H1 (cell line): ENCODE results near the gene LRTM2. TPM values are rescaled to one million over a fixed set of nuclear protein-coding genes. Genes with fewer than 3 reads are reported as not detected.

Experiments
- CTCF ChIA-PET: fragments of 300-600 bp; sonication (Branson Sonifier 250); formaldehyde crosslinking; loops from one replicate; lab custom pipeline; 2021; ENCODE audit not compliant: partially characterized antibody; lab: Charles Lee
- POLR2A ChIA-PET: fragments of 300-600 bp; sonication (Branson Sonifier 250); formaldehyde crosslinking; loops from one replicate; lab custom pipeline; 2021; ENCODE audit warnings: inconsistent platforms; ENCODE audit not compliant: partially characterized antibody; lab: Charles Lee
- DNase-seq, 2 experiments: peaks; one replicate each; pipeline versions ENCODE4 v3.0.0 to v3.0.0-alpha.2; 2010 to 2022; ENCODE audit warnings: low spot score in 2 of 2, low read depth in 1 of 2, mixed read lengths in 1 of 2
- FAIRE-seq: peaks from 2 replicates; lab custom pipeline; 2011; peaks lifted over from hg19 to GRCh38; lab: Jason Lieb, UNC
- H2AFZ ChIP-seq: 2 replicates; pipeline ENCODE4 v1.8.1; 2012; ENCODE audit warnings: low read length, inconsistent platforms
- H2AK5ac ChIP-seq: 2 replicates; pipeline ENCODE4 v1.6.1; 2013; ENCODE audit warnings: low read depth, low read length
- H2BK120ac ChIP-seq: replicated peaks from 2 replicates; pipeline ENCODE3; 2013; ENCODE audit warnings: low read depth, low read length, inconsistent platforms
- H2BK12ac ChIP-seq: 2 replicates; pipeline ENCODE4 v1.6.1; 2013; ENCODE audit warnings: low read depth, low read length
- H2BK15ac ChIP-seq: 2 replicates; pipeline ENCODE4 v1.6.1; 2013; ENCODE audit warnings: low read length
- H2BK20ac ChIP-seq: 2 replicates; pipeline ENCODE4 v1.6.1; 2013; ENCODE audit warnings: low read length
- H2BK5ac ChIP-seq: 2 replicates; pipeline ENCODE4 v1.6.1; 2013; ENCODE audit warnings: low read depth, low read length
- H3K14ac ChIP-seq: 2 replicates; pipeline ENCODE4 v1.6.1; 2013; ENCODE audit warnings: inconsistent platforms; ENCODE audit not compliant: insufficient read length
- H3K18ac ChIP-seq: 2 replicates; pipeline ENCODE4 v1.6.1; 2013; ENCODE audit warnings: low read length; ENCODE audit errors: extremely low read depth
- H3K23ac ChIP-seq: 2 replicates; pipeline ENCODE4 v1.6.1; 2013; ENCODE audit warnings: inconsistent platforms; ENCODE audit not compliant: insufficient read length
- H3K23me2 ChIP-seq: 2 replicates; pipeline ENCODE4 v1.6.1; 2013; ENCODE audit warnings: low read depth, low read length
- H3K27ac ChIP-seq: 2 replicates; pipeline ENCODE4 v1.6.1; 2011; ENCODE audit warnings: low read depth, low read length, inconsistent platforms
- H3K27me3 ChIP-seq, 4 experiments: replicated peaks in 1 of 4; 1 replicate in 1 of 4; 2 replicates in 3 of 4; pipeline versions ENCODE4 v1.6.1 to v1.8.1; 2011 to 2013; ENCODE audit warnings: low read length in 3 of 4, mild to moderate bottlenecking in 3 of 4, inconsistent platforms in 2 of 4, mixed read lengths in 2 of 4, moderate library complexity in 1 of 4; ENCODE audit not compliant: control insufficient read depth in 3 of 4, insufficient read depth in 3 of 4; ENCODE audit errors: extremely low read depth in 1 of 4
- H3K36me3 ChIP-seq, 4 experiments: 2 replicates each; pipeline versions ENCODE4 v1.6.1 to v1.8.1; 2011 to 2013; ENCODE audit warnings: mild to moderate bottlenecking in 4 of 4, low read length in 3 of 4, moderate library complexity in 2 of 4, control low read depth in 1 of 4, inconsistent platforms in 1 of 4; ENCODE audit not compliant: insufficient read depth in 4 of 4, control insufficient read depth in 2 of 4
- H3K4ac ChIP-seq: replicated peaks from 2 replicates; pipeline ENCODE3; 2013; ENCODE audit warnings: low read length, low read depth, mixed read lengths, inconsistent platforms; ENCODE audit not compliant: insufficient read length
- H3K4me1 ChIP-seq, 4 experiments: replicated peaks in 1 of 4; 1 replicate in 1 of 4; 2 replicates in 3 of 4; pipeline versions ENCODE4 v1.6.1 to v1.8.1; 2011 to 2013; ENCODE audit warnings: low read length in 3 of 4, inconsistent platforms in 2 of 4, mixed read lengths in 1 of 4; ENCODE audit not compliant: insufficient read depth in 4 of 4, control insufficient read depth in 3 of 4
- H3K4me2 ChIP-seq, 2 experiments: 2 replicates each; pipeline versions ENCODE4 v1.6.1 to v1.8.1; 2011 to 2013; ENCODE audit warnings: low read depth in 2 of 2, low read length in 2 of 2, control low read depth in 1 of 2, inconsistent platforms in 1 of 2, mild to moderate bottlenecking in 1 of 2; ENCODE audit not compliant: insufficient read depth in 1 of 2
- H3K4me3 ChIP-seq, 4 experiments: fragments of 200-600, 300-600 bp in 1 of 4; sonication (generic), shearing (Covaris generic), sonication (Bioruptor Twin) in 1 of 4; 2 replicates each; pipeline versions ENCODE4 v1.5.1 to v1.8.1; 2011 to 2016; ENCODE audit warnings: low read length in 4 of 4, low read depth in 3 of 4, control low read depth in 2 of 4, inconsistent platforms in 2 of 4, mild to moderate bottlenecking in 2 of 4, mixed read lengths in 1 of 4, moderate library complexity in 1 of 4; ENCODE audit not compliant: insufficient read depth in 2 of 4; ENCODE audit errors: extremely low read depth in 1 of 4
- H3K56ac ChIP-seq: replicated peaks from 2 replicates; pipeline ENCODE3; 2013; ENCODE audit warnings: low read depth, mild to moderate bottlenecking, mixed read lengths, low read length, inconsistent platforms; ENCODE audit not compliant: insufficient read length
- H3K79me1 ChIP-seq: 2 replicates; pipeline ENCODE4 v1.6.1; 2013; ENCODE audit warnings: low read depth, low read length, control low read depth
- H3K79me2 ChIP-seq, 2 experiments: 2 replicates each; pipeline versions ENCODE4 v1.6.1 to v1.8.1; 2012 to 2013; ENCODE audit warnings: low read length in 2 of 2, mild to moderate bottlenecking in 2 of 2, inconsistent platforms in 1 of 2; ENCODE audit not compliant: insufficient read depth in 2 of 2, control insufficient read depth in 1 of 2
- H3K9ac ChIP-seq, 4 experiments: replicated peaks in 1 of 4; 1 replicate in 1 of 4; 2 replicates in 3 of 4; pipeline versions ENCODE4 v1.6.1 to v1.8.1; 2011 to 2013; ENCODE audit warnings: low read depth in 3 of 4, low read length in 3 of 4, control low read depth in 2 of 4, mild to moderate bottlenecking in 2 of 4, moderate library complexity in 2 of 4, inconsistent platforms in 1 of 4; ENCODE audit errors: extremely low read depth in 1 of 4
- H3K9me3 ChIP-seq, 2 experiments: 2 replicates each; pipeline versions ENCODE4 v1.6.1 to v1.8.1; 2012 to 2013; ENCODE audit warnings: mild to moderate bottlenecking in 2 of 2, moderate library complexity in 2 of 2, control low read depth in 1 of 2, inconsistent platforms in 1 of 2, low read depth in 1 of 2, low read length in 1 of 2, mixed read lengths in 1 of 2; ENCODE audit not compliant: insufficient read depth in 2 of 2
- H4K20me1 ChIP-seq, 2 experiments: replicated peaks in 1 of 2; 2 replicates each; pipeline versions ENCODE3 to v1.8.1; 2011 to 2013; ENCODE audit warnings: inconsistent platforms in 2 of 2, low read length in 2 of 2, mild to moderate bottlenecking in 1 of 2; ENCODE audit not compliant: insufficient read depth in 2 of 2, control insufficient read depth in 1 of 2
- H4K5ac ChIP-seq: 2 replicates; pipeline ENCODE4 v1.6.1; 2013; ENCODE audit warnings: low read length, low read depth, mixed read lengths, inconsistent platforms; ENCODE audit not compliant: insufficient read length
- H4K8ac ChIP-seq: 2 replicates; pipeline ENCODE4 v1.8.0; 2013; ENCODE audit warnings: mild to moderate bottlenecking, moderate library complexity, low read length, inconsistent platforms; ENCODE audit not compliant: insufficient read depth; ENCODE audit errors: extremely low read depth
- H4K91ac ChIP-seq: replicated peaks from 2 replicates; pipeline ENCODE3; 2013; ENCODE audit warnings: low read length, mixed read lengths, inconsistent platforms; ENCODE audit not compliant: insufficient read length
- BRCA1 ChIP-seq: IDR thresholded peaks from 2 replicates; pipeline ENCODE4 v1.6.1; 2012; ENCODE audit warnings: low read depth, low read length, improper control_type of control experiment
- FOSL1 ChIP-seq: IDR thresholded peaks from 2 replicates; pipeline ENCODE4 v1.6.1; 2011; ENCODE audit warnings: mild to moderate bottlenecking, low read depth, low read length, moderate library complexity; ENCODE audit not compliant: insufficient read depth
- GABPA ChIP-seq: IDR thresholded peaks from 2 replicates; pipeline ENCODE4 v1.6.1; 2011; ENCODE audit warnings: mild to moderate bottlenecking, low read length, moderate library complexity, borderline replicate concordance; ENCODE audit not compliant: insufficient read depth
- HDAC2 ChIP-seq, 2 experiments: fragments of 300-600 bp in 1 of 2; sonication (generic) in 1 of 2; IDR thresholded peaks; 2 replicates each; pipeline ENCODE4 v1.6.1; 2011 to 2012; ENCODE audit warnings: low read depth in 2 of 2, low read length in 2 of 2, mild to moderate bottlenecking in 2 of 2, moderate library complexity in 2 of 2, borderline replicate concordance in 1 of 2, inconsistent platforms in 1 of 2
- JUN ChIP-seq: IDR thresholded peaks from 2 replicates; pipeline ENCODE4 v1.6.1; 2011; ENCODE audit warnings: low read depth, mild to moderate bottlenecking, improper control_type of control experiment, low read length
- KDM1A ChIP-seq: fragments of 200-600, 300-600 bp; sonication (generic); IDR thresholded peaks from 2 replicates; pipeline ENCODE4 v1.7.1; 2016; ENCODE audit warnings: mild to moderate bottlenecking, low read length, borderline replicate concordance
- PHF8 ChIP-seq: fragments of 200-600 bp; sonication (generic); conservative IDR thresholded peaks from 2 replicates; pipeline ENCODE4 v1.7.1; 2012; ENCODE audit warnings: low read depth, mild to moderate bottlenecking, inconsistent platforms, low read length, moderate library complexity
- POU5F1 ChIP-seq: IDR thresholded peaks from 2 replicates; pipeline ENCODE4 v1.6.1; 2011; ENCODE audit warnings: low read depth, mild to moderate bottlenecking, low read length, moderate library complexity
- TAF1 ChIP-seq: IDR thresholded peaks from 2 replicates; pipeline ENCODE4 v1.6.1; 2011; ENCODE audit warnings: mild to moderate bottlenecking, low read depth, low read length
- WGBS, 2 experiments: shearing (Covaris generic) in 1 of 2; methylation state at CpG; one replicate each; pipeline versions ENCODE4 v1.1.6 to v1.1.7; 2013 to 2015; ENCODE audit warnings: low lambda C conversion rate in 2 of 2, mixed read lengths in 2 of 2, inconsistent platforms in 1 of 2, low coverage in 1 of 2, missing lambda C conversion rate in 1 of 2; ENCODE audit not compliant: insufficient replicate concordance in 2 of 2, insufficient coverage in 1 of 2, insufficient read length in 1 of 2; ENCODE audit errors: extremely low coverage in 1 of 2, missing lambda C conversion rate in 1 of 2; 5-methylcytosine and 5-hydroxymethylcytosine counted together
- polyA plus RNA-seq, 7 experiments: library from polyadenylated mRNA; depleted of rRNA in 3 of 7; stranded (reverse) in 5 of 7; unstranded in 2 of 7; fragments of >200 nt in 5 of 7; fragments of 200-250 nt in 2 of 7; gene quantifications; 1 replicate in 5 of 7; 2 replicates in 1 of 7; 4 replicates in 1 of 7; pipeline versions ENCODE4 v1.2.1 to v1.2.3, GENCODE V29; 2011 to 2013; ENCODE audit warnings: missing spikeins in 2 of 7, mixed read lengths in 2 of 7
- total RNA-seq: library from RNA; stranded (reverse); fragmentation: NEBNext Ultra II Directional; extraction: Animal tissue kit (Norgen Biotek cat#: 25700); gene quantifications from 2 replicates; pipeline ENCODE4 v1.2.1, GENCODE V29; 2021
- TF ChIP-seq, protein P1 (sequence below): IDR thresholded peaks from 2 replicates; pipeline ENCODE4 v1.6.1; 2011; ENCODE audit warnings: low read length, improper control_type of control experiment

The LRTM2 gene
- total and polyA plus RNA-seq, 2 of the 8 experiments (the other 6 are each of a cell fraction or from before 2014, with no cell fraction given), result 0.06 TPM; not detected in 1

DNA sequence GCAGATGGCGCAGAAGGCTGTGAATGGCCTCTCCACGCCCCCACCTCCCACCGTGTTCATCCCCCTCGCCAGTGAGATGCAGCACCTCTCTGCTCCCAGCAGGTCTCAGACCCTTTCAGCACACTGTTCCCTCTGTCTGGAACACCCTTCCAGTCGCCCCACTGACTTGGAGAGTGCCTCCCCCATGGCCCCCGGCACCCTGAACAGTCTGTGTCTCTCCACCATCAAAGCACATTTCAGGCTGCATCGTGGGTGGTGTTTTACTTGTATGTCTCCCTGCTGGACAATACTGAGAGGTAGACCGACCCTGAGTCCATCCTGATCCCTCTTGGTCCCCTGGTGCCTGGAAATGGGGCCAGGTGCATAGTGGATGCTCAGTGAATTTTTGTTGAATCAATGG, 63.1 kb downstream of the LRTM2 start:
- Histone ChIP-seq H4K91ac (no peak overlapping the region), H3K79me1 (no peaks in the 10 kb centered on the region), H2AK5ac (no peak overlapping the region), H3K27me3 (no peaks in the 10 kb centered on the region), H3K9me3 (no peaks in the 10 kb centered on the region; a peak in 1 of 4 replicates), H3K14ac (no peak overlapping the region), H2AFZ (no peak overlapping the region), H2BK20ac (no peak overlapping the region), H3K23me2 (no peaks in the 10 kb centered on the region), H3K4me3 (no peak overlapping the region), H3K56ac (no peak overlapping the region), H4K5ac (no peak overlapping the region), H2BK5ac (no peak overlapping the region), H2BK12ac (no peak overlapping the region), H3K18ac (no peak overlapping the region), H2BK120ac (no peak overlapping the region), H3K9ac (no peak overlapping the region), H3K36me3 (no peaks in the 10 kb centered on the region), H3K4ac (no peak overlapping the region), H3K79me2 (no peaks in the 10 kb centered on the region), H3K4me2 (no peak overlapping the region), H2BK15ac (no peak overlapping the region), H3K4me1 (no peaks in the 10 kb centered on the region), H4K8ac (no peak overlapping the region), H4K20me1 (no peaks in the 10 kb centered on the region), H3K27ac (no peak overlapping the region), H3K23ac (no peak overlapping the region)
- no peak for TF ChIP-seq POU5F1
- TF ChIP-seq JUN, result no peak
- no peak for TF ChIP-seq GABPA
- TF ChIP-seq BRCA1, result no peak
- no peak for TF ChIP-seq FOSL1
- TF ChIP-seq HDAC2 (IDR thresholded peaks at IDR 0.05; ENCODE audit: borderline replicate concordance in 1 of 2, low read depth in 2 of 2, low read length in 2 of 2), result no peak
- no peak for TF ChIP-seq TAF1
- TF ChIP-seq PHF8, result no peak
- TF ChIP-seq KDM1A, result no peak
- TF ChIP-seq, protein P1, sequence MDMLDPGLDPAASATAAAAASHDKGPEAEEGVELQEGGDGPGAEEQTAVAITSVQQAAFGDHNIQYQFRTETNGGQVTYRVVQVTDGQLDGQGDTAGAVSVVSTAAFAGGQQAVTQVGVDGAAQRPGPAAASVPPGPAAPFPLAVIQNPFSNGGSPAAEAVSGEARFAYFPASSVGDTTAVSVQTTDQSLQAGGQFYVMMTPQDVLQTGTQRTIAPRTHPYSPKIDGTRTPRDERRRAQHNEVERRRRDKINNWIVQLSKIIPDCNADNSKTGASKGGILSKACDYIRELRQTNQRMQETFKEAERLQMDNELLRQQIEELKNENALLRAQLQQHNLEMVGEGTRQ, result no peak
- no peak for FAIRE-seq
- 95% methylated on average over 7 of the region's 8 CpGs; no CpG with 5 or more reads in 1 of the 2 experiments for WGBS, 2 experiments
- ChIA-PET CTCF (no interaction called here), POLR2A (no interaction called here)
- DNase-seq, result no peak
